SK-N-SH treated with all-trans-retinoic acid at 6 μM for 48 hours (cell line): ENCODE results near the gene CTF1.

Source experiments
- ATAC-seq: fragments of 200-7000 bp; cut with Tn5 transposase; 3 replicates; pipeline ENCODE4 v1.9.1; 2020; ENCODE audit warnings: mild to moderate bottlenecking, moderate library complexity
- ARNTL ChIP-seq: fragments of 450-650 bp; formaldehyde crosslinking; IDR thresholded peaks from 2 replicates; pipeline ENCODE4 v1.5.0; 2020; ENCODE audit warnings: low read depth, mild to moderate bottlenecking, moderate library complexity, borderline replicate concordance
- CREB5 ChIP-seq: fragments of 250-450 bp; sonication (Bioruptor Pico); IDR thresholded peaks from 2 replicates; pipeline ENCODE4 v1.5.1; 2020; ENCODE audit warnings: low read depth, mild to moderate bottlenecking, moderate library complexity
- CSDC2 ChIP-seq: fragments of 250-450 bp; sonication (Bioruptor Pico); IDR thresholded peaks from 2 replicates; pipeline ENCODE4 v1.5.0; 2020; ENCODE audit warnings: mild to moderate bottlenecking, moderate library complexity
- ESRRG ChIP-seq: fragments of 250-450 bp; sonication (Bioruptor Pico); IDR thresholded peaks from 2 replicates; pipeline ENCODE4 v1.6.1; 2021; ENCODE audit warnings: mild to moderate bottlenecking
- GLIS3 ChIP-seq: fragments of 250-450 bp; sonication (Bioruptor Pico); IDR thresholded peaks from 2 replicates; pipeline ENCODE4 v1.5.0; 2020; ENCODE audit warnings: mild to moderate bottlenecking, moderate library complexity
- ISL1 ChIP-seq: fragments of 250-450 bp; sonication (Bioruptor Pico); IDR thresholded peaks from 2 replicates; pipeline ENCODE4 v2.1.2; 2022; ENCODE audit warnings: mild to moderate bottlenecking, moderate library complexity
- OSR1 ChIP-seq: fragments of 250-450 bp; sonication (Bioruptor Pico); IDR thresholded peaks from 2 replicates; pipeline ENCODE4 v1.8.0; 2022; ENCODE audit warnings: moderate library complexity, mild to moderate bottlenecking, inconsistent platforms
- PPARA ChIP-seq: fragments of 250-450 bp; sonication (Bioruptor Pico); IDR thresholded peaks from 2 replicates; pipeline ENCODE4 v1.5.0; 2020; ENCODE audit warnings: mild to moderate bottlenecking, borderline replicate concordance
- RARB ChIP-seq: fragments of 250-450 bp; sonication (Bioruptor Pico); IDR thresholded peaks from 2 replicates; pipeline ENCODE4 v1.8.0; 2021; ENCODE audit warnings: mild to moderate bottlenecking, moderate library complexity
- TCF4 ChIP-seq: fragments of 250-450 bp; sonication (Bioruptor Pico); IDR thresholded peaks from 2 replicates; pipeline ENCODE4 v1.8.0; 2021; ENCODE audit warnings: mild to moderate bottlenecking, moderate library complexity, borderline replicate concordance
- TOX ChIP-seq: fragments of 250-450 bp; sonication (Bioruptor Pico); IDR thresholded peaks from 2 replicates; pipeline ENCODE4 v1.8.0; 2021; ENCODE audit warnings: mild to moderate bottlenecking, moderate library complexity, borderline replicate concordance
- ZC3H10 ChIP-seq: fragments of 250-450 bp; sonication (Bioruptor Pico); IDR thresholded peaks from 2 replicates; pipeline ENCODE4 v1.5.1; 2021; ENCODE audit warnings: mild to moderate bottlenecking, moderate library complexity
- ZFP3 ChIP-seq: fragments of 250-450 bp; sonication (Bioruptor Pico); IDR thresholded peaks from 2 replicates; pipeline ENCODE4 v1.5.0; 2020; ENCODE audit warnings: mild to moderate bottlenecking, moderate library complexity
- ZFP30 ChIP-seq: fragments of 450-650 bp; formaldehyde crosslinking; IDR thresholded peaks from 2 replicates; pipeline ENCODE4 v1.5.0; 2022; ENCODE audit warnings: mild to moderate bottlenecking, moderate library complexity
- ZNF565 ChIP-seq: fragments of 450-650 bp; formaldehyde crosslinking; conservative IDR thresholded peaks from 2 replicates; pipeline ENCODE4 v1.5.0; 2020; ENCODE audit warnings: low read depth, mild to moderate bottlenecking, moderate library complexity
- ZNF70 ChIP-seq: fragments of 450-650 bp; formaldehyde crosslinking; IDR thresholded peaks from 2 replicates; pipeline ENCODE4 v1.5.0; 2020; ENCODE audit warnings: mild to moderate bottlenecking, moderate library complexity
- ZNF8 ChIP-seq: fragments of 450-650 bp; formaldehyde crosslinking; IDR thresholded peaks from 2 replicates; pipeline ENCODE4 v1.5.0; 2020; ENCODE audit warnings: mild to moderate bottlenecking, moderate library complexity
- TF ChIP-seq, protein P1 (sequence below): fragments of 250-450 bp; sonication (Bioruptor Pico); IDR thresholded peaks from 2 replicates; pipeline ENCODE4 v1.5.0; 2020; ENCODE audit warnings: mild to moderate bottlenecking, moderate library complexity
- TF ChIP-seq, protein P2 (sequence below): fragments of 250-450 bp; sonication (Bioruptor Pico); IDR thresholded peaks from 2 replicates; pipeline ENCODE4 v1.8.0; 2020; ENCODE audit warnings: mild to moderate bottlenecking, moderate library complexity, borderline replicate concordance
- TF ChIP-seq, protein P3 (sequence below): fragments of 250-450 bp; sonication (Bioruptor Pico); IDR thresholded peaks from 2 replicates; pipeline ENCODE4 v1.5.1; 2021; ENCODE audit warnings: mild to moderate bottlenecking, moderate library complexity

The CTF1 gene

GRCh38 chr16:30884760-30885159, 11.7 kb upstream of the CTF1 start:
- no peak for ATAC-seq
- no peak for TF ChIP-seq TOX (CRISPR knock-in tag)
- no peak for TF ChIP-seq CREB5 (CRISPR knock-in tag)
- no peak for TF ChIP-seq ESRRG (CRISPR knock-in tag)
- TF ChIP-seq RARB (CRISPR knock-in tag): no peak
- no peak for TF ChIP-seq ZNF565 (CRISPR knock-in tag)
- TF ChIP-seq ZFP3 (CRISPR knock-in tag): no peak
- no peak for TF ChIP-seq ZFP30 (CRISPR knock-in tag)
- no peak for TF ChIP-seq PPARA (CRISPR knock-in tag)
- TF ChIP-seq CSDC2 (CRISPR knock-in tag): no peak
- no peak for TF ChIP-seq OSR1 (CRISPR knock-in tag)
- TF ChIP-seq TCF4: no peak
- no peak for TF ChIP-seq GLIS3 (CRISPR knock-in tag)
- TF ChIP-seq ZNF8 (CRISPR knock-in tag): no peak
- TF ChIP-seq, protein P1, sequence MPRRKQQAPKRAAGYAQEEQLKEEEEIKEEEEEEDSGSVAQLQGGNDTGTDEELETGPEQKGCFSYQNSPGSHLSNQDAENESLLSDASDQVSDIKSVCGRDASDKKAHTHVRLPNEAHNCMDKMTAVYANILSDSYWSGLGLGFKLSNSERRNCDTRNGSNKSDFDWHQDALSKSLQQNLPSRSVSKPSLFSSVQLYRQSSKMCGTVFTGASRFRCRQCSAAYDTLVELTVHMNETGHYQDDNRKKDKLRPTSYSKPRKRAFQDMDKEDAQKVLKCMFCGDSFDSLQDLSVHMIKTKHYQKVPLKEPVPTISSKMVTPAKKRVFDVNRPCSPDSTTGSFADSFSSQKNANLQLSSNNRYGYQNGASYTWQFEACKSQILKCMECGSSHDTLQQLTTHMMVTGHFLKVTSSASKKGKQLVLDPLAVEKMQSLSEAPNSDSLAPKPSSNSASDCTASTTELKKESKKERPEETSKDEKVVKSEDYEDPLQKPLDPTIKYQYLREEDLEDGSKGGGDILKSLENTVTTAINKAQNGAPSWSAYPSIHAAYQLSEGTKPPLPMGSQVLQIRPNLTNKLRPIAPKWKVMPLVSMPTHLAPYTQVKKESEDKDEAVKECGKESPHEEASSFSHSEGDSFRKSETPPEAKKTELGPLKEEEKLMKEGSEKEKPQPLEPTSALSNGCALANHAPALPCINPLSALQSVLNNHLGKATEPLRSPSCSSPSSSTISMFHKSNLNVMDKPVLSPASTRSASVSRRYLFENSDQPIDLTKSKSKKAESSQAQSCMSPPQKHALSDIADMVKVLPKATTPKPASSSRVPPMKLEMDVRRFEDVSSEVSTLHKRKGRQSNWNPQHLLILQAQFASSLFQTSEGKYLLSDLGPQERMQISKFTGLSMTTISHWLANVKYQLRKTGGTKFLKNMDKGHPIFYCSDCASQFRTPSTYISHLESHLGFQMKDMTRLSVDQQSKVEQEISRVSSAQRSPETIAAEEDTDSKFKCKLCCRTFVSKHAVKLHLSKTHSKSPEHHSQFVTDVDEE (CRISPR knock-in tag): no peak
- TF ChIP-seq ZC3H10 (CRISPR knock-in tag): no peak
- no peak for TF ChIP-seq ZNF70
- TF ChIP-seq, protein P2, sequence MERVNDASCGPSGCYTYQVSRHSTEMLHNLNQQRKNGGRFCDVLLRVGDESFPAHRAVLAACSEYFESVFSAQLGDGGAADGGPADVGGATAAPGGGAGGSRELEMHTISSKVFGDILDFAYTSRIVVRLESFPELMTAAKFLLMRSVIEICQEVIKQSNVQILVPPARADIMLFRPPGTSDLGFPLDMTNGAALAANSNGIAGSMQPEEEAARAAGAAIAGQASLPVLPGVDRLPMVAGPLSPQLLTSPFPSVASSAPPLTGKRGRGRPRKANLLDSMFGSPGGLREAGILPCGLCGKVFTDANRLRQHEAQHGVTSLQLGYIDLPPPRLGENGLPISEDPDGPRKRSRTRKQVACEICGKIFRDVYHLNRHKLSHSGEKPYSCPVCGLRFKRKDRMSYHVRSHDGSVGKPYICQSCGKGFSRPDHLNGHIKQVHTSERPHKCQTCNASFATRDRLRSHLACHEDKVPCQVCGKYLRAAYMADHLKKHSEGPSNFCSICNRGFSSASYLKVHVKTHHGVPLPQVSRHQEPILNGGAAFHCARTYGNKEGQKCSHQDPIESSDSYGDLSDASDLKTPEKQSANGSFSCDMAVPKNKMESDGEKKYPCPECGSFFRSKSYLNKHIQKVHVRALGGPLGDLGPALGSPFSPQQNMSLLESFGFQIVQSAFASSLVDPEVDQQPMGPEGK (CRISPR knock-in tag): no peak

DNA sequence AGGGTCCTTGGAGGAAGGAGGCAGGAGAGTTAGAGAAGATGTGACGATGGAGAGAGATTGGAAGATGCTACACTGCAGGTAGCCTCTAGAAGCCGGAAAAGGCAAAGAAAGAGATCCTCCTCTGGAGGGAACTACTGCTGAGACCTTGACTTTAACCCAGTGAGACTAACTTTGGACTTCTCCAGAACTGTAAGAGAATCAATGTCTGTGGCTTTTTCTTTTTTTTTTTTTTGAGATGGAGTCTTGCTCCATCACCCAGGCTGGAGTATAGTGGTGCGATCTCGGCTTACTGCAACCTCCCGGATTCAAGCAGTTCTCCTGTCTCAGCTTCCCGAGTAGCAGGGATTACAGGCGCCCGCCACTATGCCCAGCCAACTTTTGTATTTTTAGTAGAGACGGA, 11.2 kb upstream of the CTF1 start:
- TF ChIP-seq ESRRG (CRISPR knock-in tag) (no peak), PPARA (CRISPR knock-in tag) (no peak), OSR1 (CRISPR knock-in tag) (no peak), ZNF70 (no peak), ZNF565 (CRISPR knock-in tag) (no peak), TCF4 (no peak), ZC3H10 (CRISPR knock-in tag) (no peak), ARNTL (CRISPR knock-in tag) (no peak), ISL1 (CRISPR knock-in tag) (no peak), ZFP30 (CRISPR knock-in tag) (no peak), CREB5 (CRISPR knock-in tag) (no peak)
- TF ChIP-seq, protein P3, sequence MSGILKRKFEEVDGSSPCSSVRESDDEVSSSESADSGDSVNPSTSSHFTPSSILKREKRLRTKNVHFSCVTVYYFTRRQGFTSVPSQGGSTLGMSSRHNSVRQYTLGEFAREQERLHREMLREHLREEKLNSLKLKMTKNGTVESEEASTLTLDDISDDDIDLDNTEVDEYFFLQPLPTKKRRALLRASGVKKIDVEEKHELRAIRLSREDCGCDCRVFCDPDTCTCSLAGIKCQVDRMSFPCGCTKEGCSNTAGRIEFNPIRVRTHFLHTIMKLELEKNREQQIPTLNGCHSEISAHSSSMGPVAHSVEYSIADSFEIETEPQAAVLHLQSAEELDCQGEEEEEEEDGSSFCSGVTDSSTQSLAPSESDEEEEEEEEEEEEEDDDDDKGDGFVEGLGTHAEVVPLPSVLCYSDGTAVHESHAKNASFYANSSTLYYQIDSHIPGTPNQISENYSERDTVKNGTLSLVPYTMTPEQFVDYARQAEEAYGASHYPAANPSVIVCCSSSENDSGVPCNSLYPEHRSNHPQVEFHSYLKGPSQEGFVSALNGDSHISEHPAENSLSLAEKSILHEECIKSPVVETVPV (CRISPR knock-in tag): no peak
- TF ChIP-seq, protein P2 (CRISPR knock-in tag): no peak
- no peak for ATAC-seq
